ENCODE results near the gene SP140.
A peak's percentile ranks its signal among the peaks of the same experiment; 100 is the strongest.
"Not testable (repeated sequence)": the region's sequence is repeated elsewhere in the genome, so short reads cannot be mapped to it uniquely, and the experiment has no call there.

Gene SP140

DNA sequence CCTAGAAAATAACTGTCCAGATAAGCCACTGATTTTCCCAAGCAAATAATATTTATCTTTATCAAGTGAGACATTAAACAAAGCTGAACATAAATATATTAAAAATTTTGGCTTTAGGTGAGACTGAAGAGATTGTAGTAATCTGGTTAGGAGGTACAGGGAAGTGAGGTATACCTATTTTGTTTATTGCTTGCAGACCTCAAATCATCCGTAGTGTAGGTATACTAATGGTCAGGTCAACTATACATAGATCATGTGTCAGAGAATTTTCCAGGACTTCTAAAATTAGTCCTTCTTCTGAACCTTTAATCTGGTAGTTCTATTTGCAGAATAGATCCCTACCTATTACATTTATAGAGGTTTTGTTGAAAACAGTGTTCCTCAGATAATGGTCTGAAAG is 41.5 kb downstream of the SP140 start:
- H3K27ac ChIP-seq = no peak overlapping the region
- in situ Hi-C loops (cut with HindIII; ENCODE audit: low pct_ligation_motif_present, low sequenced_read_pairs) = no loop called here
- no peaks in the 10 kb centered on the region for H3K36me3 ChIP-seq (replicated peaks)

DNA sequence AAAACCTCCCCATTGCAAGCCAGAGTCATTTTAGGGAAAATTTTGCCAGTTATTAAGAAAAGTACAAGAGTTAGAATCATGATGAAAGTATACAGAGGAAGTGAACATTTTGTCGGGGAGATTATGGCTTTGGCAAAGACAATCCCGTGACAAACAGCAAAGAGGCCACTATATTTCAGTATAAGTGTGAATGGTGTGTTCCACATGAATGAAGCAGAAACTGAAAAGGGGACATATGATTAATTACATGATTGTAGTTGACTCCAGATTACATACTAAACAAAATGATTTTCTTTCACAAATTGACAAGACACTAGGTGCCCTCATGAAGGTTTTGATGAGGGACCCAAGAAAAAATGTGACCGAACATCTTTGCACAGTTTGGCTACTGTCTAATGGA is 42.0 kb downstream of the SP140 start:
- TF ChIP-seq, protein P1, sequence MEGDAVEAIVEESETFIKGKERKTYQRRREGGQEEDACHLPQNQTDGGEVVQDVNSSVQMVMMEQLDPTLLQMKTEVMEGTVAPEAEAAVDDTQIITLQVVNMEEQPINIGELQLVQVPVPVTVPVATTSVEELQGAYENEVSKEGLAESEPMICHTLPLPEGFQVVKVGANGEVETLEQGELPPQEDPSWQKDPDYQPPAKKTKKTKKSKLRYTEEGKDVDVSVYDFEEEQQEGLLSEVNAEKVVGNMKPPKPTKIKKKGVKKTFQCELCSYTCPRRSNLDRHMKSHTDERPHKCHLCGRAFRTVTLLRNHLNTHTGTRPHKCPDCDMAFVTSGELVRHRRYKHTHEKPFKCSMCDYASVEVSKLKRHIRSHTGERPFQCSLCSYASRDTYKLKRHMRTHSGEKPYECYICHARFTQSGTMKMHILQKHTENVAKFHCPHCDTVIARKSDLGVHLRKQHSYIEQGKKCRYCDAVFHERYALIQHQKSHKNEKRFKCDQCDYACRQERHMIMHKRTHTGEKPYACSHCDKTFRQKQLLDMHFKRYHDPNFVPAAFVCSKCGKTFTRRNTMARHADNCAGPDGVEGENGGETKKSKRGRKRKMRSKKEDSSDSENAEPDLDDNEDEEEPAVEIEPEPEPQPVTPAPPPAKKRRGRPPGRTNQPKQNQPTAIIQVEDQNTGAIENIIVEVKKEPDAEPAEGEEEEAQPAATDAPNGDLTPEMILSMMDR (IDR thresholded peaks at IDR 0.05; ENCODE audit: low read depth, low read length, missing control alignments) = no peak
- H3K27me3 ChIP-seq (replicated peaks) = no peaks in the 10 kb centered on the region
- H3K4me3 ChIP-seq (ENCODE audit: low read depth, low read length) = no peak overlapping the region
- in situ Hi-C loops (cut with HindIII; ENCODE audit: low pct_ligation_motif_present, low sequenced_read_pairs) = no loop called here
- H3K36me3 ChIP-seq (replicated peaks) = no peaks in the 10 kb centered on the region
- no peak overlapping the region for H3K27ac ChIP-seq
- DNase-seq = no peak

More for the DNA sequence above, 41.5 kb downstream of the SP140 start:
- DNase-seq = no peak
- no peaks in the 10 kb centered on the region for H3K27me3 ChIP-seq (replicated peaks)
- TF ChIP-seq, protein P1 (IDR thresholded peaks at IDR 0.05; ENCODE audit: low read depth, low read length, missing control alignments) = no peak
- H3K4me3 ChIP-seq (ENCODE audit: low read depth, low read length) = no peak overlapping the region

DNA sequence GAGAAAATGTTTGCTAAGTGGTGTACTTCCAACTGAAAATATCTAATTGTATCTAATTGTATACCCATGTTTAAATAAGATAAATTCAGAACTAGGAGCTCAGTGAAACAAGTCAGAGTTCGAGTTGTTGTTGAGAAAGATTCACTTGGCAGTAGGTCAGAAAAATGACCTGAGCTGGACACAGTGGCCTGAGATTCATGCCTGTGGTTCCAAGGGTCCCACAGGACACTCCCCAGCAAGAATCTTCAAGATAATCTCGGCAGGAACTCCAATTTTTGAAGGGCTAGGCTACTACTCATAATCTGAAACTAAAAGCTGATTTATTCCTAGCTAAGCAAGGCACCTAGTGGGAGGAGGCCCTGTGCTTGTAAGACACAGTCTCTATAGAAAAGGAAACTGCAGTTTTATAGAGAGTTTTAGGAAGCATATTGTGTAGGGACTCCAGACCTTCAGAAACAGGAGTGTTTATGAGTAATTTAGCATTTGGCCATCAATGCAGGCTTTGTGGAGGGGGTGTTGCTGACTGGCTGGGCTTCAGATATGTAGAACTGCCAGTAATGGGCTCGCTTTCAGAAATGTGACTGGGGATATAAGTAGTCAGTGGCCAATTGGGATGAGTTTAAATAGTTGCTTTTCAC is 43.2 kb downstream of the SP140 start:
- TF ChIP-seq, protein P1 (IDR thresholded peaks at IDR 0.05; ENCODE audit: low read depth, low read length, missing control alignments) = no peak
- Histone ChIP-seq H3K27ac (no peak overlapping the region), H3K27me3 (replicated peaks) (no peaks in the 10 kb centered on the region), H3K36me3 (replicated peaks) (no peaks in the 10 kb centered on the region), H3K4me3 (ENCODE audit: low read depth, low read length) (no peak overlapping the region)
- no peak for DNase-seq
- in situ Hi-C loops (cut with HindIII; ENCODE audit: low pct_ligation_motif_present, low sequenced_read_pairs) = no loop called here

DNA sequence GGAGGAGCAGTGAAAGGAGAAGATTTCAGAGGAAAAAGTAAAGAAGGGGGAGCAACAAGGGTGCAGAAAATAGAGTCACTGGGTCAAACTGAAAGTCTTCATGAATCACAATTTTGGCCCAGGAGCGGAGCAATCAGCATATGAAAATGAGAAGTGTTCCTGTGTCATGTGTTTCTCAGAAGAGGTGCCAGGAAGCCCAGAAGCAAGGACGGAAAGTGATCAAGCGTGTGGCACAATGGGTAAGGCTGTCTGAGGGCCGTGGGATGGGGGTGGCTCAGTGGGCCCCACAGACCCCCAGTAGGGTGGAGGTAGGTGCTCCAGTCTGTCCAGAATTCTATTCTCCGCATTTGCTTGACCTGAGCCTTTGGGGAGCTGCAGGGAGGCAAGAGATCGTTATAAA is 44.2 kb downstream of the SP140 start:
- no peaks in the 10 kb centered on the region for H3K36me3 ChIP-seq (replicated peaks)
- no peaks in the 10 kb centered on the region for H3K27me3 ChIP-seq (replicated peaks)
- no peak overlapping the region for H3K4me3 ChIP-seq (ENCODE audit: low read depth, low read length)
- no peak for DNase-seq
- in situ Hi-C loops (cut with HindIII; ENCODE audit: low pct_ligation_motif_present, low sequenced_read_pairs) = no loop called here
- H3K27ac ChIP-seq = no peak overlapping the region
- TF ChIP-seq, protein P1 (IDR thresholded peaks at IDR 0.05; ENCODE audit: low read depth, low read length, missing control alignments) = no peak

DNA sequence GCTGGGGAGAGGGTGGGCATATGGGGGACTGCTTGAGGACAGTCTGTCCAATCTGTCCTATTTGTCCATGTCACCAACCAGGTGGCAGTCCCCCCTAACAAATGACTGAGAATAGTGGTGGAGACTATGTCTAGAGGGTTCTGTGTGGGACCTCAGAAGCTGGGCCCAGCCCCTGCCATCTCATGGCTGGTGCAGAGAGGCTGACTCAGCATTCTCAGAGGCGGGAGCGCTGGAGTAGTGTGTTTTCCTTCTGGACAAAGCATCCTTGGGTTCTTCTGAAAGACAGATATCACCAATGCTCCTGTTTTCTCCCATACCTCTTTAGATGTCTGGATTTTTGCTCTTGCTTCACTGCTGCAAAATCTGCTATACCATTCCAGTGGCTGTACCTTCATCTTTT is 57.4 kb downstream of the SP140 start:
- in situ Hi-C loops (cut with HindIII; ENCODE audit: low pct_ligation_motif_present, low sequenced_read_pairs) = no loop called here
- H3K36me3 ChIP-seq (replicated peaks) = no peaks in the 10 kb centered on the region
- no peak overlapping the region for H3K4me3 ChIP-seq (ENCODE audit: low read depth, low read length)
- no peaks in the 10 kb centered on the region for H3K27me3 ChIP-seq (replicated peaks)
- no peak overlapping the region for H3K27ac ChIP-seq
- no peak for DNase-seq
- TF ChIP-seq, protein P1 (IDR thresholded peaks at IDR 0.05; ENCODE audit: low read depth, low read length, missing control alignments) = no peak

DNA sequence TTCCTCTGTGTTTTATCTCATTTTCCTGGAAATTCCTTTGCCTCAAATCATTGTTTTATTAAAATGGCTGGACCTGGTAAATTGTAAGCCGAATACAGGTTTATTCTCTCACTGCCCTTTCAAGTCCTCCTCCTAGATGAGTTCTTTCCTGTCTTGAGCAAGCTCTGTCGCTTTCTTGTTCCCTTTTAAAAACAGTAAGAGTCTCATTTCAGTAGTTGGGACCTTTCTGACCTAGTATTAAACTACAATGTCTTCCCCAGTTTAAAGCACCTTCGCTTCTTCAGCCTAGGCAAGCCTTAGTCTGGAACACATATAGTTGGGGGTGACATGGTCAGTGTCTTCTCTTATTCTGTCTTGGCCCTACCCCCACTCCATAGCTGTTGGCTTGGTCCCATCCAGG is 60.5 kb downstream of the SP140 start:
- H3K27ac ChIP-seq = no peak overlapping the region
- no peak for DNase-seq
- TF ChIP-seq, protein P1 (IDR thresholded peaks at IDR 0.05; ENCODE audit: low read depth, low read length, missing control alignments) = no peak
- H3K4me3 ChIP-seq (ENCODE audit: low read depth, low read length) = no peak overlapping the region
- no peaks in the 10 kb centered on the region for H3K27me3 ChIP-seq (replicated peaks)
- in situ Hi-C loops (cut with HindIII; ENCODE audit: low pct_ligation_motif_present, low sequenced_read_pairs) = no loop called here
- no peaks in the 10 kb centered on the region for H3K36me3 ChIP-seq (replicated peaks)

DNA sequence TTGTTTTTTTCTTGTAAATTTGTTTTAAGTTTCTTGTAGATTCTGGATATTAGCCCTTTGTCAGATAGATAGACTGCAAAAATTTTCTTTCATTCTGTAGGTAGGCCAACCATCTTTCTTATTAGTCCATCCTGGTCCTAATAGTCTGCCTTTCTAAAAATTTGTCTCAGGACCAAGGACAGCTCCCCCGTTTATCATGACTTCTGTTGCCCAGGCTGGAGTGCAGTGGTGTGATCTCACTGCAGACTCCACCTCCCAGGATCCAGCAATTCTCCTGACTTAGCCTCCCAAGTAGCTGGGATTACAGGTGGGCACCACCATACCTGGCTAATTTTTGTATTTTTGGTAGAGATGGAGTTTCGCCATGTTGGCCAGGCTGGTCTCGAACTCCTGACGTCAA is 63.8 kb downstream of the SP140 start:
- peak; percentile 35 for DNase-seq
- in situ Hi-C loops (cut with HindIII; ENCODE audit: low pct_ligation_motif_present, low sequenced_read_pairs); H3K27me3 ChIP-seq (replicated peaks); H3K36me3 ChIP-seq (replicated peaks); H3K27ac ChIP-seq; H3K4me3 ChIP-seq (ENCODE audit: low read depth, low read length): not testable (repeated sequence)

All from brain microvascular endothelial cell (primary cell).